Stomach (tissue), 9 donors: ENCODE data around the gene ATP8B2. TPM values are rescaled to one million over a fixed set of nuclear protein-coding genes. Genes with fewer than 3 reads are reported as not detected.
A peak's percentile ranks its signal among the peaks of the same experiment; 100 is the strongest.
"Not testable (repeated sequence)": the region's sequence is repeated elsewhere in the genome, so short reads cannot be mapped to it uniquely, and the experiment has no call there.

ENCODE experiments used
- DNase-seq, 2 donors: peaks; one replicate each; pipeline versions ENCODE4 v3.0.0 to v3.0.0-alpha.2; 2013 to 2019
- H3K27ac ChIP-seq, 5 donors: fragments of 200-600 bp in 4 of 5; sonication (generic) in 4 of 5; one replicate each; pipeline ENCODE4 v1.5.1; 2013 to 2019; ENCODE audit warnings: mild to moderate bottlenecking in 1 of 5, moderate library complexity in 1 of 5
- H3K27me3 ChIP-seq, 3 donors: fragments of 200-600 bp; sonication (generic); one replicate each; pipeline ENCODE4 v1.5.1; 2017 to 2019; ENCODE audit warnings: mixed run types in 1 of 3
- H3K36me3 ChIP-seq, 4 donors: fragments of 200-600 bp; sonication (generic); 1 replicate in 3 of 4; 2 replicates in 1 of 4; pipeline ENCODE4 v1.5.1; 2016 to 2019
- H3K4me1 ChIP-seq, 4 donors: fragments of 200-600 bp; sonication (generic); one replicate each; pipeline ENCODE4 v1.5.1; 2016 to 2019
- H3K4me3 ChIP-seq, 4 donors: fragments of 200-600 bp; sonication (generic) in 3 of 4; one replicate each; pipeline ENCODE4 v1.5.1; 2016 to 2019; ENCODE audit warnings: mild to moderate bottlenecking in 1 of 4
- H3K9me3 ChIP-seq, 4 donors: fragments of 200-600 bp; sonication (generic); one replicate each; pipeline ENCODE4 v1.5.1; 2016 to 2019
- CTCF ChIP-seq, 7 experiments: fragments of 450-650 bp in 4 of 7; fragments of 200-600 bp in 3 of 7; sonication (generic) in 3 of 7; IDR thresholded peaks; one replicate each; pipeline ENCODE4 v1.5.1; 2016 to 2019; ENCODE audit warnings: antibody characterized with exemption in 7 of 7, control low read depth in 2 of 7, mild to moderate bottlenecking in 1 of 7
- EP300 ChIP-seq: sonication (generic); formaldehyde crosslinking; IDR thresholded peaks from one replicate; pipeline ENCODE4 v1.6.1; 2017; ENCODE audit warnings: antibody characterized with exemption
- POLR2A ChIP-seq, 4 donors: fragments of 450-650 bp; IDR thresholded peaks; one replicate each; pipeline ENCODE4 v1.6.1; 2016; ENCODE audit warnings: antibody characterized with exemption in 4 of 4, control low read depth in 2 of 4, mild to moderate bottlenecking in 1 of 4, moderate library complexity in 1 of 4
- POLR2AphosphoS5 ChIP-seq, 3 donors: sonication (generic); formaldehyde crosslinking; IDR thresholded peaks; one replicate each; pipeline ENCODE4 v1.6.1; 2016; ENCODE audit warnings: antibody characterized with exemption in 3 of 3
- WGBS, 5 donors: extraction: QIAGEN DNeasy Blood & Tissue Kit in 3 of 5; methylation state at CpG; one replicate each; pipeline versions ENCODE4 v1.1.5 to v1.1.7; 2013 to 2018; 5-methylcytosine and 5-hydroxymethylcytosine counted together
- intact Hi-C: fragments of 100-400 bp; cut with DNase I; formaldehyde crosslinking; loops from one replicate; pipeline ENCODE4 v1.15.1; 2023; ENCODE audit warnings: low total_unique reads
- polyA plus RNA-seq, 3 donors: library from polyadenylated mRNA; stranded (reverse); fragments of 200-250 nt; gene quantifications; one replicate each; pipeline ENCODE4 v1.2.3, GENCODE V29; 2013
- total RNA-seq, 5 donors: library from RNA; depleted of rRNA; stranded (reverse); fragments of >200 nt; gene quantifications; one replicate each; pipeline versions ENCODE4 v1.1.0 to v1.2.3, GENCODE V29; 2014 to 2016
- donor health status: healthy with polysubstance abuse.
- donor health status: Bipolar disorder and iron deficiency.
- donor health status: healthy.

ATP8B2 gene
- total and polyA plus RNA-seq, 8 donors, result 5.4 to 64.2 (median 40.0) TPM

DNA sequence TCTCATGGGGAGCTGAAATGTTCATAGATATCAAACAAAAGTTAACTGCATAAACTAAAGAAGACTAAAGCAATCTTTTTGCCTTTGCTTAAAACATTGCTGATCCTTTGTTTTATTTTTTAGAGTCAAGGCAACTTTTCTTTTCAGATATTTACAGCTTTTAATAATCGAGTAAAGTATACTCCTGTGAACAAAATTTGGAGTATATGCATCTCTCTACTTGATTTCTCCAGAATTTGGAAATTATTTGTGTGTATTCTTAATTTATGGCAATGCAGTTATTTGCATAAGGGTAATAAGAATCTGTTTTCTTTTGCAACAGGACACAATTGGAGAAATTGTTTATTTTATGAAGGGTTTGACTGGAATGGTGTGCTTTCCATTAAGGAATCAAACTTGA lies 8.6 kb upstream of the ATP8B2 start:
- 53 to 92% (median 90%) methylated on average over 1 of the region's 1 CpG for WGBS, 5 donors
- Histone ChIP-seq H3K36me3 (no peaks in the 10 kb centered on the region), H3K27me3 (peaks cover 0 to 2% (median 0%) of the 10 kb centered on the region in 3 donors), H3K4me3 (no peak overlapping the region), H3K27ac (no peak overlapping the region), H3K4me1 (peaks cover 0 to 5% (median 0%) of the 10 kb centered on the region in 4 donors), H3K9me3 (peaks cover 0 to 11% (median 10%) of the 10 kb centered on the region in 4 donors)
- intact Hi-C loops, result no loop called here
- no peak for TF ChIP-seq EP300
- TF ChIP-seq POLR2AphosphoS5 (IDR thresholded peaks at IDR 0.05), result no peak
- TF ChIP-seq CTCF (IDR thresholded peaks at IDR 0.05), result no peak
- TF ChIP-seq POLR2A (IDR thresholded peaks at IDR 0.05), result no peak
- no peak for DNase-seq

DNA sequence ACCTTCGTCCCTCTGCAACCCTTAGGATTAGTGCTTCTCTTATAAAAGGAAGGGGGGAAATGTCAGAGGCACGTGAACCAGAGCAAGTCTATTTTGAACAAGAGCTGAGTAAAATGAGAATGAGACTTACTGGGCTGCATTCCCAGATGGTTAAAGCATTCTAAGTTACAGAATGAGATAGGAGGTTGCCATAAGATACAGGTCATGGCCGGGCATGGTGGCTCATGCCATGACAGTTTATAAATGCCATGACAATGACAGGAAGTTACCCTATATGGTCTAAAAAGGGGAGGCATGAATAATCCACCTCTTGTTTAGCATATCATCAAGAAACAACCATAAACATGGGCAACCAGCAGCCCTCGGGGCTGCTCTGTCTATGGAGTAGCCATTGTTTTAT lies 6.9 kb upstream of the ATP8B2 start:
- no peak overlapping the region for H3K27ac ChIP-seq

GRCh38 chr1:154320882-154321608 lies 4.3 kb upstream of the ATP8B2 start, which contains the start of gene AQP10:
Gene AQP10 (plus strand): TSS chr1:154321093. CDS start chr1:154321156, 63 bp downstream.
- H3K4me1 ChIP-seq, result peaks cover 13 to 24% (median 19%) of the 10 kb centered on the region in 4 donors
- no peaks in the 10 kb centered on the region for H3K36me3 ChIP-seq
- peak; percentile 43 to 85 for DNase-seq
- no peak within 1 kb of the TSS for H3K4me3 ChIP-seq
- WGBS, 5 donors, result 13 to 23% (median 16%) methylated on average over 9 of the region's 9 CpGs
- H3K27ac ChIP-seq, result peak within 1 kb of the TSS in 2 of 5 donors; percentile 42 to 58
- H3K27me3 ChIP-seq, result peaks cover 0 to 17% (median 9%) of the 10 kb centered on the region in 3 donors
- peaks cover 0 to 11% (median 10%) of the 10 kb centered on the region in 4 donors for H3K9me3 ChIP-seq
- intact Hi-C loops, result no loop called here
- TF ChIP-seq POLR2AphosphoS5 (IDR thresholded peaks at IDR 0.05) (peak in 1 of 3 donors; percentile 36), EP300 (no peak), CTCF (IDR thresholded peaks at IDR 0.05) (no peak), POLR2A (IDR thresholded peaks at IDR 0.05) (no peak)

More for the DNA sequence above, 6.9 kb upstream of the ATP8B2 start:
- 64 to 89% (median 80%) methylated on average over 4 of the region's 4 CpGs for WGBS, 5 donors
- Histone ChIP-seq H3K4me1 (peaks cover 0 to 5% (median 0%) of the 10 kb centered on the region in 4 donors), H3K9me3 (peaks cover 0 to 11% (median 10%) of the 10 kb centered on the region in 4 donors), H3K4me3 (no peak overlapping the region), H3K36me3 (no peaks in the 10 kb centered on the region), H3K27me3 (peaks cover 0 to 2% (median 0%) of the 10 kb centered on the region in 3 donors)
- TF ChIP-seq POLR2A (IDR thresholded peaks at IDR 0.05), result no peak
- TF ChIP-seq EP300, result no peak
- no peak for TF ChIP-seq POLR2AphosphoS5 (IDR thresholded peaks at IDR 0.05)
- TF ChIP-seq CTCF (IDR thresholded peaks at IDR 0.05), result no peak
- DNase-seq, result no peak
- intact Hi-C loops, result no loop called here

DNA sequence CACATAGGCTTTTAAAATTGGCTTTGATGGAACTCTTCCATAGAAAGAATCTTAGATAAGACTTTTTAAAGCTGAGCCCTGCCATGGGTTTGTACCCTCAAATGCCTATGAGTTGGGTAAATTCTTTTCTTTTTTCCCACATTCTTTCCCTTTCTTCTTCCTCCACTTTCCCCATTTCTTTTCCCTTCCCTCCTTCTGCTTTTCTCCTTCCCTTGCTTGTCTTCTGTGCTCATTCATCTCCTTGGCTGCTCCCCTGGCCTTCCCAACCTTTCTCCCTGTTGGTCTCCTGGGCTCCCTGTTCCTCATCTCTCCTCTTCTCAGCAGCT lies 3.8 kb upstream of the ATP8B2 start:
- DNase-seq, H3K4me3 ChIP-seq, H3K27ac ChIP-seq, intact Hi-C loops, H3K9me3 ChIP-seq, H3K36me3 ChIP-seq: not testable (repeated sequence)
- Histone ChIP-seq H3K4me1 (peaks cover 15 to 30% (median 23%) of the 10 kb centered on the region in 4 donors), H3K27me3 (peaks cover 0 to 22% (median 9%) of the 10 kb centered on the region in 3 donors)

DNA sequence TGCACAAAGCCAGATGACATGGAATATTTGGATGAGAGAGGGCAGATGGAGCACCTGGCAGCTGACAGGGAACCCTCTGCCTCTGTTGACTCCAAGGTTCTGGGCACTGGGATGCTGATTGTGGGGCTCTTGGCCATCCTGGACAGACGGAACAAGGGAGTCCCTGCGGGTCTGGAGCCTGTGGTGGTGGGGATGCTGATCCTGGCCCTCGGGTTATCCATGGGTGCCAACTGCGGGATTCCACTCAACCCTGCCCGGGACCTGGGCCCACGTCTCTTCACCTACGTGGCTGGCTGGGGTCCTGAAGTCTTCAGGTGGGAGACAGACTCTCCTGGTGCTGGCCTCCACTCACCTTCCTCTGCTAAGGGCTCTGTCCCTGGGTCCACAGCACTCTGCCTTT lies 1.8 kb upstream of the ATP8B2 start:
- WGBS, 5 donors, result 79 to 92% (median 89%) methylated on average over 6 to 7 of the region's 7 CpGs
- H3K4me3 ChIP-seq, result no peak overlapping the region
- intact Hi-C loops, result no loop called here
- H3K36me3 ChIP-seq, result no peaks in the 10 kb centered on the region
- H3K9me3 ChIP-seq, result no peaks in the 10 kb centered on the region
- H3K4me1 ChIP-seq, result peaks cover 33 to 47% (median 42%) of the 10 kb centered on the region in 4 donors
- no peak overlapping the region for H3K27ac ChIP-seq
- H3K27me3 ChIP-seq, result peaks cover 0 to 27% (median 13%) of the 10 kb centered on the region in 3 donors
- DNase-seq, result no peak
- TF ChIP-seq CTCF (IDR thresholded peaks at IDR 0.05) (no peak), EP300 (no peak), POLR2AphosphoS5 (IDR thresholded peaks at IDR 0.05) (no peak), POLR2A (IDR thresholded peaks at IDR 0.05) (no peak)
